Measurements from ENCODE around the gene FYN.
"Not testable (repeated sequence)": the region's sequence is repeated elsewhere in the genome, so short reads cannot be mapped to it uniquely, and the experiment has no call there.

DNA sequence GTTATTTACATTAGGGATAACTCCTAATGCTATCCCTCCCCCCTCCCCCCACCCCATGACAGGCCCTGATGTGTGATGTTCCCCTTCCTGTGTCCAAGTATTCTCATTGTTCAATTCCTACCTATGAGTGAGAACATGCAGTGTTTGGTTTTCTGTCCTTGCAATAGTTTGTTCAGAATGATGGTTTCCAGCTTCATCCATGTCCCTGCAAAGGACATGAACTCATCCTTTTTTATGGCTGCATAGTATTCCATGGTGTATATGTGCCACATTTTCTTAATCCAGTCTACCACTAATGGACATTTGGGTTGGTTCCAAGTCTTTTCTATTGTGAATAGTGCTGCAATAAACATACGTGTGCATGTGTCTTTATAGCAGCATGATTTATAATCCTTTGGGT, 238.3 kb downstream of the FYN start:
- TF ChIP-seq, protein P1, sequence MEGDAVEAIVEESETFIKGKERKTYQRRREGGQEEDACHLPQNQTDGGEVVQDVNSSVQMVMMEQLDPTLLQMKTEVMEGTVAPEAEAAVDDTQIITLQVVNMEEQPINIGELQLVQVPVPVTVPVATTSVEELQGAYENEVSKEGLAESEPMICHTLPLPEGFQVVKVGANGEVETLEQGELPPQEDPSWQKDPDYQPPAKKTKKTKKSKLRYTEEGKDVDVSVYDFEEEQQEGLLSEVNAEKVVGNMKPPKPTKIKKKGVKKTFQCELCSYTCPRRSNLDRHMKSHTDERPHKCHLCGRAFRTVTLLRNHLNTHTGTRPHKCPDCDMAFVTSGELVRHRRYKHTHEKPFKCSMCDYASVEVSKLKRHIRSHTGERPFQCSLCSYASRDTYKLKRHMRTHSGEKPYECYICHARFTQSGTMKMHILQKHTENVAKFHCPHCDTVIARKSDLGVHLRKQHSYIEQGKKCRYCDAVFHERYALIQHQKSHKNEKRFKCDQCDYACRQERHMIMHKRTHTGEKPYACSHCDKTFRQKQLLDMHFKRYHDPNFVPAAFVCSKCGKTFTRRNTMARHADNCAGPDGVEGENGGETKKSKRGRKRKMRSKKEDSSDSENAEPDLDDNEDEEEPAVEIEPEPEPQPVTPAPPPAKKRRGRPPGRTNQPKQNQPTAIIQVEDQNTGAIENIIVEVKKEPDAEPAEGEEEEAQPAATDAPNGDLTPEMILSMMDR (IDR thresholded peaks at IDR 0.05; ENCODE audit: low read depth, low read length, missing input control): not testable (repeated sequence)
- not testable (repeated sequence) for TF ChIP-seq RAD21 (IDR thresholded peaks at IDR 0.05); YY1 (IDR thresholded peaks at IDR 0.05); TAF1 (conservative IDR thresholded peaks at IDR 0.05); SP1 (IDR thresholded peaks at IDR 0.05); FOXA1 (IDR thresholded peaks at IDR 0.05); EGR1 (IDR thresholded peaks at IDR 0.05; ENCODE audit: low read depth in 2 of 2); GABPA (IDR thresholded peaks at IDR 0.05 in 1 of 2, conservative IDR thresholded peaks at IDR 0.05 in 1 of 2)
- TF ChIP-seq, protein P2, sequence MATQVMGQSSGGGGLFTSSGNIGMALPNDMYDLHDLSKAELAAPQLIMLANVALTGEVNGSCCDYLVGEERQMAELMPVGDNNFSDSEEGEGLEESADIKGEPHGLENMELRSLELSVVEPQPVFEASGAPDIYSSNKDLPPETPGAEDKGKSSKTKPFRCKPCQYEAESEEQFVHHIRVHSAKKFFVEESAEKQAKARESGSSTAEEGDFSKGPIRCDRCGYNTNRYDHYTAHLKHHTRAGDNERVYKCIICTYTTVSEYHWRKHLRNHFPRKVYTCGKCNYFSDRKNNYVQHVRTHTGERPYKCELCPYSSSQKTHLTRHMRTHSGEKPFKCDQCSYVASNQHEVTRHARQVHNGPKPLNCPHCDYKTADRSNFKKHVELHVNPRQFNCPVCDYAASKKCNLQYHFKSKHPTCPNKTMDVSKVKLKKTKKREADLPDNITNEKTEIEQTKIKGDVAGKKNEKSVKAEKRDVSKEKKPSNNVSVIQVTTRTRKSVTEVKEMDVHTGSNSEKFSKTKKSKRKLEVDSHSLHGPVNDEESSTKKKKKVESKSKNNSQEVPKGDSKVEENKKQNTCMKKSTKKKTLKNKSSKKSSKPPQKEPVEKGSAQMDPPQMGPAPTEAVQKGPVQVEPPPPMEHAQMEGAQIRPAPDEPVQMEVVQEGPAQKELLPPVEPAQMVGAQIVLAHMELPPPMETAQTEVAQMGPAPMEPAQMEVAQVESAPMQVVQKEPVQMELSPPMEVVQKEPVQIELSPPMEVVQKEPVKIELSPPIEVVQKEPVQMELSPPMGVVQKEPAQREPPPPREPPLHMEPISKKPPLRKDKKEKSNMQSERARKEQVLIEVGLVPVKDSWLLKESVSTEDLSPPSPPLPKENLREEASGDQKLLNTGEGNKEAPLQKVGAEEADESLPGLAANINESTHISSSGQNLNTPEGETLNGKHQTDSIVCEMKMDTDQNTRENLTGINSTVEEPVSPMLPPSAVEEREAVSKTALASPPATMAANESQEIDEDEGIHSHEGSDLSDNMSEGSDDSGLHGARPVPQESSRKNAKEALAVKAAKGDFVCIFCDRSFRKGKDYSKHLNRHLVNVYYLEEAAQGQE (IDR thresholded peaks at IDR 0.05): not testable (repeated sequence)
- TF ChIP-seq, protein P3, sequence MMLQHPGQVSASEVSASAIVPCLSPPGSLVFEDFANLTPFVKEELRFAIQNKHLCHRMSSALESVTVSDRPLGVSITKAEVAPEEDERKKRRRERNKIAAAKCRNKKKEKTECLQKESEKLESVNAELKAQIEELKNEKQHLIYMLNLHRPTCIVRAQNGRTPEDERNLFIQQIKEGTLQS (IDR thresholded peaks at IDR 0.05): not testable (repeated sequence)
